GM10266 (cell line): ENCODE measurements around the gene ADAM22.

Experiments
- DNase-seq: peaks from one replicate; pipeline ENCODE4 v3.0.0; 2012; ENCODE audit errors: extremely low spot score
- CTCF ChIP-seq: IDR thresholded peaks from 2 replicates; pipeline ENCODE4 v1.5.1; 2012; ENCODE audit warnings: mild to moderate bottlenecking, low read depth; ENCODE audit not compliant: control insufficient read depth, insufficient read depth; ENCODE audit errors: missing control alignments

Gene ADAM22

GRCh38 chr7:87966271-87966670, 32.2 kb downstream of the ADAM22 start:
- no peak for TF ChIP-seq CTCF
- no peak for DNase-seq

DNA sequence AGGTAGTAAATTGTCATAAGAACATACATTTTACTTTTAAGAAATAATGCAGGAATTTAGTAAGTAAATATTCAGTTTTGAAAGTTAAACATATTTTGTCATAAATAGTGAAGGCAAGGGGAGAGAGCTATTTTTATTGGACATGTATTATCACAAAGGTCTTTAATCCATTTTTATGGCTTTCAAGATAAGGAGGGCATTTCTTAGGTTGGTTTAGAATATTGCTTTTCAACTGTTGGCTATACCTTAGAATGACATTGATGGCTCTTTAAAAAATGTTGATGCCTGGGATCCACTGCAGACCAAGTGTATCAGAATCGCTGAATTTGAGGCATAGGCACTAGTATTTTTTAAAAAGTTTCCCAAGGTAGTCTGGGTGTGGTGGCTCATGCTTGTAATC, 34.0 kb downstream of the ADAM22 start:
- TF ChIP-seq CTCF = no peak
- DNase-seq = no peak

- DNase-seq = no peak
- no peak for TF ChIP-seq CTCF
Measured at GRCh38 chr7:87982116-87982515, 48.1 kb downstream of the ADAM22 start.

DNA sequence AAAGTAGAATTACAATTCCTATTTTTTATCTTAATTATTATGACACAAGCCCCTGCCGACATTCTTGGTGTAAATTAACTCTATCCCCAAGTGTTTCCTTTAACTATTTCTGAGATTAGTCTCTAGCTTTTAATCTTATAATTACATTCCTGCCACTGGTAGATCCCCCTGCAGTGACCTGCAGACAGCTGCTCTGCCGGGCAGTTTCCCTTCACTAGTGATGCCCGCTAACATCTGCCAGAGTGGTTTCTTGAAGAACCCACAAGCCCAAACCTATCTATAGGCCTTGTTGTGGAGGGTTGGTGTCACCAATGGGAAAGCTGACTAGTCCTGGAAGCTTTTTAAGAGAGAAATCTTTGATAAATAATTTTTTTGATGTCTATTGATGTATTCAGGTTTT, 50.0 kb downstream of the ADAM22 start:
- no peak for DNase-seq
- no peak for TF ChIP-seq CTCF

- no peak for DNase-seq
- TF ChIP-seq CTCF = no peak
Measured at GRCh38 chr7:87993269-87993668, 59.2 kb downstream of the ADAM22 start.

- no peak for TF ChIP-seq CTCF
- DNase-seq = no peak
Measured at GRCh38 chr7:87999261-87999660, 65.2 kb downstream of the ADAM22 start.

- DNase-seq = no peak
- TF ChIP-seq CTCF = no peak
Measured at GRCh38 chr7:88001744-88002530, 67.9 kb downstream of the ADAM22 start.
